Activated CD4-positive, CD25-positive, alpha-beta regulatory T cell treated with anti-CD3 and anti-CD28 coated beads, Interleukin-2, amount 50 U/mL, for 72 hours (primary cell): ENCODE data around the gene ABCF3.
A peak's percentile ranks its signal among the peaks of the same experiment; 100 is the strongest.

ENCODE experiments used
- DNase-seq: peaks from one replicate; pipeline ENCODE4 v3.0.0; 2021

Gene ABCF3

GRCh38 chr3:184168363-184169120 lies 17.5 kb upstream of the ABCF3 start:
- no peak for DNase-seq

GRCh38 chr3:184169896-184170875 lies 15.8 kb upstream of the ABCF3 start:
- DNase-seq, result no peak

- no peak for DNase-seq
Observed at GRCh38 chr3:184171562-184171961, 14.4 kb upstream of the ABCF3 start.

- no peak for DNase-seq
Observed at GRCh38 chr3:184172681-184173373, 13.2 kb upstream of the ABCF3 start.

- no peak for DNase-seq
Observed at GRCh38 chr3:184173374-184173722, 12.7 kb upstream of the ABCF3 start.

- DNase-seq, result no peak
Observed at GRCh38 chr3:184174284-184174645, 11.7 kb upstream of the ABCF3 start.

GRCh38 chr3:184174646-184175492 lies 11.1 kb upstream of the ABCF3 start, which contains the start of gene AP2M1:
Gene AP2M1 (plus strand): TSS chr3:184174855. CDS start chr3:184176994, 2,139 bp downstream.
- peak; percentile 98 for DNase-seq

GRCh38 chr3:184175506-184175905 lies 10.5 kb upstream of the ABCF3 start:
- DNase-seq, result no peak

GRCh38 chr3:184175981-184176376 lies 10.0 kb upstream of the ABCF3 start:
- no peak for DNase-seq

- DNase-seq, result no peak
Observed at GRCh38 chr3:184176377-184177330, 9.3 kb upstream of the ABCF3 start.

GRCh38 chr3:184177331-184177731 lies 8.7 kb upstream of the ABCF3 start:
- DNase-seq, result no peak

- no peak for DNase-seq
Observed at GRCh38 chr3:184177767-184178306, 8.2 kb upstream of the ABCF3 start.

GRCh38 chr3:184178521-184179138 lies 7.4 kb upstream of the ABCF3 start:
- DNase-seq, result no peak

- DNase-seq, result no peak
Observed at GRCh38 chr3:184180165-184180564, 5.8 kb upstream of the ABCF3 start.

- no peak for DNase-seq
Observed at GRCh38 chr3:184181596-184181995, 4.4 kb upstream of the ABCF3 start.

GRCh38 chr3:184183679-184184078 lies 2.3 kb upstream of the ABCF3 start:
- DNase-seq, result no peak

- DNase-seq, result no peak
Observed at GRCh38 chr3:184184546-184185230, 1.3 kb upstream of the ABCF3 start.

- peak; percentile 99 for DNase-seq
Observed at GRCh38 chr3:184185461-184186183, 377 bp upstream of the ABCF3 start.

GRCh38 chr3:184186902-184187207 lies 856 bp downstream of the ABCF3 start:
- DNase-seq, result no peak
